Activated T-helper 2 cell treated with anti-CD3 and anti-CD28 coated beads, Interferon-gamma antibody, Interleukin-2, Interleukin-4, amounts not matched to agents 10 μg/mL and 5 μg/mL and 100 μg/mL, durations not matched to agents 14 hours and 24 hours and 36 hours (primary cell): ENCODE results near the gene SNX3. TPM values are rescaled to one million over a fixed set of nuclear protein-coding genes. Genes with fewer than 3 reads are reported as not detected.

ENCODE experiments used
- DNase-seq: peaks from one replicate; pipeline ENCODE4 v3.0.0; 2021; ENCODE audit warnings: low spot score
- H3K27ac Mint-ChIP-seq: one replicate; pipeline ENCODE4 v1.8.0; 2021; ENCODE audit warnings: mixed read lengths
- H3K27me3 Mint-ChIP-seq: one replicate; pipeline ENCODE4 v1.8.0; 2021; ENCODE audit warnings: low read depth, mixed read lengths
- H3K36me3 Mint-ChIP-seq: one replicate; pipeline ENCODE4 v1.8.0; 2021; ENCODE audit warnings: low read depth, mixed read lengths
- H3K4me1 Mint-ChIP-seq: one replicate; pipeline ENCODE4 v1.8.0; 2021; ENCODE audit warnings: low read depth, mixed read lengths
- H3K4me3 Mint-ChIP-seq: one replicate; pipeline ENCODE4 v1.8.0; 2021; ENCODE audit warnings: low read depth, mild to moderate bottlenecking, moderate library complexity, mixed read lengths
- H3K9me3 Mint-ChIP-seq: one replicate; pipeline ENCODE4 v1.8.0; 2021; ENCODE audit warnings: mixed read lengths
- intact Hi-C: fragments of 100-400 bp; cut with micrococcal nuclease; formaldehyde crosslinking; loops from one replicate; pipeline ENCODE4 v1.15.1; 2023
- total RNA-seq: library from RNA; stranded (reverse); gene quantifications from 2 replicates; pipeline ENCODE4 v1.2.3, GENCODE V29; 2022

SNX3 gene
- total RNA-seq, 1 donor from 2014 or later: 73.9 TPM

DNA sequence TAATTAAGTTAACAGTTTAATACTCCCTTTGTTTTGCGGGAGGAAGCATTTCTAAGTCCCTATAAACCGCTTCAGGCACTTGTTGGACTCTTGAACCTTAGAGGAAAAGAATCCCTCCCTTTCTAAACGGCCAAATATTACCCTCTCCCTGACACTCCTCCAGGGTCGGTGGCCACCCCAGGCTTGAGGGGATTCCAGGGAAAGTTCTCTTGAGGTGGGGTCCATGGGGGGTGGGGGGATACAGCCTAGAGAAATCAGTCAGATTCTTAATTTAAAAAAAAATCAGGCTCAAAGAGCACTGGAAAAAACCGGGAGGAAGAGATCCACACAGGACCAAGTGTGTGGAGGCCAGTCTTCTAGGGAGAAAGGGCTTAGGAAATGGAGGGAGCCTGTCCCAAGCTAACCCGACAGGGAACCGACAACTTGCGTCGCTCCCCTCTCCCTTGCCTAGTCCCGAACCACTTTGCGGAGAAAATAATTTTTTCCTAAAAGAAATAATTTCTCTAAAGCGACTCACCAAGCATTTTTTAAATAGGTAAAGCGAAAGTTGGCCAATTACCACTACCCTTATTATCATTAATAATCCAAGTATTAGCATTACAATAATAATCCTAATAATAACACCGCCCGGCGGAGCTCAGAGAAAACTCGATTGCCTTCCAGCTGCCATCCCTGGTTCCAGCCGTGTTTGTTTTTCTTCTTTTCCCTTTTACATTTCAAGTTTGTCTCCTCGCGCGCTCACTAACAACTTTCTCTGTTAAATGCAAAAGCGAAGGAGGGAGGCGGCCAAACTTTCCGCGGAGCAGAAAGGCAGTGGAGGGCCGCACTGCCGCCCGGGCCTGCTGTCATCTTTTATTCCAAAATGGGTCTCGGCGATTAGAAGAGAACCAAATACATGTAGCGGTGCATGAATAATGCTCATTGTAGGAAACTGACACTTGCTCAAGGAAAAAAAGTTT lies 90.2 kb downstream of the SNX3 start:
- Mint-ChIP-seq H3K9me3 (no peaks in the 10 kb centered on the region), H3K36me3 (no peaks in the 10 kb centered on the region), H3K4me1 (peaks cover 5% of the 10 kb centered on the region), H3K4me3 (no peak overlapping the region), H3K27me3 (peaks cover 83% of the 10 kb centered on the region), H3K27ac (no peak overlapping the region)
- intact Hi-C loops: no loop called here
- DNase-seq: no peak

DNA sequence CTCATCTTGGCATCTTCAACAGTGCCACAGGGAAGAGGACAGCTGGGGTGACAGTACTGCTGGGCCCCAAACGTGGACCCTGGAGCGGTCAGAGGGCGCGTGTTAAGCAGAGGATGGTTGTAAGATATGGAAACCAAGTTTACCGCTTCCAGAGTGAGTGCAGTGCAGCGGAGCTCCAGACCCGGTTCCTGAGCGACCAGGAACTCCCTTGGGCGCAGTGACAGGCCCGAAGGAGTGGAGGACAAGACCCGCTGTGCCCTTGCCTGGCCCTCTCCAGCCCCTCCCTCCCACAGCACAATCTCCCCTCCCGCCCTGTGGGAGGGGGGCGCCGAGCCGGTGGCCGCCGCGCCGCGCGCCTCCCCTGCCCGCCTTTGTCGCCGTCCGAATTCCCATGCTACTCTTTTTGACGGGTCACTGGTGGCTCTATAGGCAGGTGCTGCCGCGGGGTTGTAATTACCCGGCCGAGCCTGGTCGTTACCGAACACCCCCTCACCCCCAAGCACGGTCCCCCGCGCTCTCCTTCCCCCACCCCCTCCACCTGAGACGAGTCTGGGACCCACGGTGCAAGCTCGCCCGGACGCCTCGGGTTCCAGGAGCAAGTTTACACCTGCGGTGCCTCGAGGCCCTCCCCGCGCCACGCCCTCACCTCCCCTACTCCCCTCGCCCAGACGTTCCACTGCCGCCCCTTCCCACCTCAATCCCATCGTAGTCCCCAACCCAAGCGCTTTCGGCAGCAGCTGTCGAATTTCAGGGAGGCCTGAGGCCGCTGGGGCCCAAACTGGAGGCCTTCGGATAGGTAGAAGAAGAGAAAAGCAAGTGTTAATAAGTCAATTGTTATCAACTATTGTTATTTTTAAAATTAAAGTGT lies 91.1 kb downstream of the SNX3 start:
- Mint-ChIP-seq H3K9me3 (no peaks in the 10 kb centered on the region), H3K36me3 (no peaks in the 10 kb centered on the region), H3K27me3 (peaks cover 82% of the 10 kb centered on the region), H3K4me1 (peaks cover 5% of the 10 kb centered on the region), H3K27ac (no peak overlapping the region), H3K4me3 (no peak overlapping the region)
- no peak for DNase-seq
- intact Hi-C loops: loop anchor here (2.0 kb wide), 1 partner anchor 53 kb away; no protein-coding TSS in a partner anchor

DNA sequence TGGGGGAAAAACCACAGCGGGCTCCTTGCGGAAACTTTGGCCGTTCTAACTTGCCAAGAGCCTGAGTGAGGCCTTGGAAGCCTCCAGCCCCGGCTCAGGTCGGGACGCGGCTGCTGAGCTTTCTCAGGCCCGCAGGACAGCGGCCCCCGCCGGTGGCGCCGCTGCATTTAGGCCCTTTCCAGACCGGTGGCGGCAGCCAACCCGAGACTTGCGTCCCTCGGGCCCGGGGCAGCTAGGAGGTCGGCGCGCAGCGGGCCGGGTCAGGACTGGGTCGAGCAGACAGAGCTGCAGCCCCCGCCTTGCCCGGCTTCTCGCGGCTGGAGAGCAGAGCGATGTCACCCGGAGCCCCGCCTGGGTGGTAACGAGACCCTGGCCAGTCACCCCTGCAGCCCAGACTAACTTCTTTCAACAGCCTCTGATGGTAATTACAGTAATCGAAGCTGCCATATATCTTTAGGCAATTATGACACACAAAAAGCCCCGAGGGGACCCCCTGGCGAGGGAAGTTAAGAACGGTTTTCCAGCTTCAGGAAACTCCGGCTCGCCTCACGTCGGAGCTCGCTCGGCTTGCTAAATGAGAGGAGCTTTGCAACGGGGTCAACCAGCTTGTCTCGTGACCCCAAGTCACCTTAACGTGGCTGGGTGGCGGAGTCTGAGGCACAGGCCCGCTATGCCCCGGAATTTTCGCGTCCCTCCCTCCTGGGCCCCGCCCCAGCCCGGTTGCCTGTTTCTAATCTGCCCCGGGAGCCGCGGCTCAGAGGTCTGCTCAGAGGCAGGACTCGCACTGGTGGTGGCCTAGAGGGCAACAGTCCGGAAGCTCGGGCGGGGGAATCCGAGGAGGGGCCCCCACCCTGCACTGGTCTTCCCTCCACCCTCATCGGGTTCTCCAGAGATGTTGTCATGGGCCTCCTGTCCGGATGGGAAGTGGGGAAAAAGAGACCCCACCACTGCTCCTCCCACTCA lies 92.1 kb downstream of the SNX3 start:
- peaks cover 5% of the 10 kb centered on the region for H3K4me1 Mint-ChIP-seq
- H3K27ac Mint-ChIP-seq: no peak overlapping the region
- no peaks in the 10 kb centered on the region for H3K36me3 Mint-ChIP-seq
- DNase-seq: no peak
- intact Hi-C loops: loop anchor here (2.0 kb wide), 1 partner anchor 52 kb away; no protein-coding TSS in a partner anchor
- H3K9me3 Mint-ChIP-seq: no peaks in the 10 kb centered on the region
- no peak overlapping the region for H3K4me3 Mint-ChIP-seq
- peaks cover 84% of the 10 kb centered on the region for H3K27me3 Mint-ChIP-seq

DNA sequence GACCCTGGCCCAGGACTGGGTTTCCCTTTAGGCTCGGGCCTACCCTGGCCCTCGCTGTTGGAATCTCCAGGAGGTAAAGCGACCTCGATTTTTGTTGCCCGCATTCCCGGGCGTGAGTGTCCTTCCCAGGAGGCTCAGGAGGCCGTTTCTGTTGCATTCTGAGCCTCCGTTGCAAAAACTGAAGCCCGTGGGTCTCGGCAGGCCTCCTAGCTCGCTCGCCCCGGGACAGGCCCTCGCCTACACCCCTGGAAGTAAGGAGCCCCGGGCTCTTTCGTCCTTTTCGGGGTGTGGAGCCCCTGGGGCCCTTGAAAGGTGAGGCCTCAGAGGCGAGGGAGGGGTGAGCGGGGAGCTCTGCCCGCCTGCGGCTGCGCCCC lies 92.8 kb downstream of the SNX3 start:
- no peak for DNase-seq
- H3K36me3 Mint-ChIP-seq: no peaks in the 10 kb centered on the region
- H3K27ac Mint-ChIP-seq: no peak overlapping the region
- H3K9me3 Mint-ChIP-seq: no peaks in the 10 kb centered on the region
- H3K4me3 Mint-ChIP-seq: no peak overlapping the region
- intact Hi-C loops: loop anchor here (2.0 kb wide), 1 partner anchor 51 kb away; no protein-coding TSS in a partner anchor
- H3K4me1 Mint-ChIP-seq: peaks cover 5% of the 10 kb centered on the region
- peaks cover 88% of the 10 kb centered on the region for H3K27me3 Mint-ChIP-seq

DNA sequence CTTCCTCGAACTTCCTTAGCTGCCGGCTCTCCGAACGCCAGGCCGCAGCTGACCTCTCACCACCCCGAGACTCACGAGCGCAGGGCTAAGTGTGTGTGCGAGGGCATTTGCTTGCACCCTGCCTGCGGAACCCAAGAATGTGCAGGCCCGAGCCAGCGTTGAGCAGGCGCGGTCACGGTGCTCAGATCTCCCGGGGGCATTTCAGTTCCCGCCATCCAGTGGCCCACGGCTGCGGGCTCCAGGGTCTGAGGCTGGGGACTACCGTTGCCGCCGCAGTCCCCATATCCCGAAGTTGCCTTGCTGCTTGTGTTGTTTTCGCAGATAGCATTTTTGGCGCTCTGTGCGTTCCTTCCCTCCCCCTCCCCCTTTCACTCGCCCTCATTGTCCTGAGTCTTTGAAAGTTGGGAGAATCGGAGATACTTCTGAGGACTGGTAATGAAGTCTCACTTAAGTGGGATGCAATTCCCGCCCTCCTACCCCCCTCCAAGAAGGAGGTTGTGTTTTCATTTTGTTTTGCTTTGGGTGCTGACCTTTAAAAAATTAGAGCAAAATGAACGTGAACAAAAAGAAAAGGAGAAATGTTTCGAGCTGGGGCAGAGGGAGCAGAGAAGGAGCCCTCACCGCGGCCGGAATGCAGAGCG lies 93.3 kb downstream of the SNX3 start:
- H3K4me1 Mint-ChIP-seq: peaks cover 5% of the 10 kb centered on the region
- H3K4me3 Mint-ChIP-seq: no peak overlapping the region
- H3K9me3 Mint-ChIP-seq: no peaks in the 10 kb centered on the region
- no peak for DNase-seq
- peaks cover 88% of the 10 kb centered on the region for H3K27me3 Mint-ChIP-seq
- H3K27ac Mint-ChIP-seq: peak overlapping the region; percentile 28
- intact Hi-C loops: loop anchor here (2.0 kb wide), 1 partner anchor 51 kb away; no protein-coding TSS in a partner anchor
- H3K36me3 Mint-ChIP-seq: no peaks in the 10 kb centered on the region

DNA sequence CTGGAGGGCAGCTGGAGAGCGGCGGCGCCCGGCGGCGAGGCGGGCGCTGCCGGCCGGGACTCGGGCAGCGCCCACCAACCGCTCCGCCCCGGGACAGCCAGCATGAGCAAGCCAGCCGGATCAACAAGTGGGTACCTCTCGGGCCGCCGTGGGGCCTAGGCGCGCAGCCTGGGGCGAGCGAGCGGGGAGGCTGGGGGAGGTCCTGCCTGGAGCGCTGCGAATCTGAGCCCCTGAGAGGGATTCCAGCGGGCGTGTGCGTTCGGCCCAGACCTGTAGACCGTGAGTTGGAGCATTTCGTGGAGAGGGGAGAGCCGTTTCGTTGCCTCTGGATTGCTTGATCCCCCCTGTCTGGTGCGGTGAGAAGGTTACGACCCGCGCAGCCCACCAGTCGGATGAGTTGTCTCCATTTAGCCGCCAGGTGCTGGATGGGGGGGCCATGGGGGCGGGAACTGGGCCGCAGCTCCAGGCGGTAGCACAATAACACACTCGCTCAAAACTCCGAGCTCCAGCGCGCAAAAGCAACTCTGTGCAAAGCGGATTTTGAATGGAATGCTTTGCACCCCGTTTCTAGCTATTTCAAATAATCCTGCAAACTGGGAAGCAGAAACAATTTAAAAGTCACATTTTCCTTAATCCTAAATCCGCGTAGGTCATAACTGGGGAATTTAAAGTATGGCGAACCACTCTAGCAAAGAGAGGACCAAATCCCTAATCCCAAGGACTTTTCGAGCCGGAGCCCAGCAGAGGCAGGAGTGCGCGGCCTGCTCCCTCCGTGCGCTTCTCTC lies 94.0 kb downstream of the SNX3 start:
- Mint-ChIP-seq H3K4me1 (peaks cover 5% of the 10 kb centered on the region), H3K4me3 (no peak overlapping the region), H3K27me3 (peaks cover 86% of the 10 kb centered on the region), H3K27ac (peak overlapping the region; percentile 26), H3K36me3 (no peaks in the 10 kb centered on the region), H3K9me3 (no peaks in the 10 kb centered on the region)
- no peak for DNase-seq
- intact Hi-C loops: no loop called here

DNA sequence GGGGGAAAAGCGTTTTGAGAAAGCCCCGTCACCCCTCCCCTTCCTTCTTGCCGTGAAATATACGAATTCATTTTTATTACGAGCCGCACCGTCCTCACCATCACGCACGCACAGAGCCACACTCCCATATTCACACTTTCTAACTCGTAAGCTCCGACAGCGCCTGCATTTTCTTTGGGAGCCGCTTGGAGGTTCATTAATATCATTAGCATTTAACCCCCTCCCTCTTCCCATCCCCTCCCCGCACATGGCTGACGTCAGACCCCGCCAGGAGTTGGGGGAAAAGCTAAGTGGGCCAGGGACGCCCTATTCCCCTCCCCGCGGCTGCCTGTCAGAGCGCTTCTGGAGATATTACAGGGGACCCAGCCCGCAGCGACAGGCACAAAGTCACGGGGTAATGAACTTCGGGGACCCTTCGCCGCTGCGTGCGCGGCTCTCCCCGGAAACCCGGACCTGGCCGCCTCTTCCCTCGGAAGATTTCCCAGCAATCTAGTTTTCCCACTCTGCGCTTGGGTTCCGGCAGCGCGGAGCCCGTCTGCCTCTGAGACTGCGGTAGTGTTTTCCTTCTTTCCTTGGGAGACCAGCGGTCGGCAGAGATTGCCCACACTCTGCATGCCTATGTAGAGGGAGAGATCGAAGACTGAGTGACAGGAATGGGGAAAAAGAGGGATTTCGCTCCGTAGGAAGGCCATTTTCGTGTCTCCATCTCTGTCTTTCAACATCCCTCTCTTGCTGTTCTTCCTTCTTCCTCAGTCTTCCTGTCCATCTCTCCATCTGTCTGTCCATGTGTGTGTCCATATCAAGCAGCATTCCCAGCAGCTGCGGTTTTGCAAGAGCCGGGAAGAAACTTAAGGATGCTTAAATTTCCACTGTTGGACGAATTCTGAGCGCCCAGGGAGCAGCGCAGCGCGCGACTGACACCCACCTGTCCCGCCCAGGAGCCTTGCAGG lies 94.9 kb downstream of the SNX3 start, which contains the start of gene NR2E1:
TSS of gene NR2E1 (plus strand) at position 309 of the 950 bp plus-strand sequence. CDS start 744 bp downstream, outside the sequence.
- H3K9me3 Mint-ChIP-seq: no peaks in the 10 kb centered on the region
- DNase-seq: no peak
- peaks cover 5% of the 10 kb centered on the region for H3K4me1 Mint-ChIP-seq
- H3K27me3 Mint-ChIP-seq: peaks cover 87% of the 10 kb centered on the region
- intact Hi-C loops: no loop called here
- H3K36me3 Mint-ChIP-seq: no peaks in the 10 kb centered on the region
- H3K4me3 Mint-ChIP-seq: no peak within 1 kb of the TSS
- H3K27ac Mint-ChIP-seq: peak within 1 kb of the TSS; percentile 8

DNA sequence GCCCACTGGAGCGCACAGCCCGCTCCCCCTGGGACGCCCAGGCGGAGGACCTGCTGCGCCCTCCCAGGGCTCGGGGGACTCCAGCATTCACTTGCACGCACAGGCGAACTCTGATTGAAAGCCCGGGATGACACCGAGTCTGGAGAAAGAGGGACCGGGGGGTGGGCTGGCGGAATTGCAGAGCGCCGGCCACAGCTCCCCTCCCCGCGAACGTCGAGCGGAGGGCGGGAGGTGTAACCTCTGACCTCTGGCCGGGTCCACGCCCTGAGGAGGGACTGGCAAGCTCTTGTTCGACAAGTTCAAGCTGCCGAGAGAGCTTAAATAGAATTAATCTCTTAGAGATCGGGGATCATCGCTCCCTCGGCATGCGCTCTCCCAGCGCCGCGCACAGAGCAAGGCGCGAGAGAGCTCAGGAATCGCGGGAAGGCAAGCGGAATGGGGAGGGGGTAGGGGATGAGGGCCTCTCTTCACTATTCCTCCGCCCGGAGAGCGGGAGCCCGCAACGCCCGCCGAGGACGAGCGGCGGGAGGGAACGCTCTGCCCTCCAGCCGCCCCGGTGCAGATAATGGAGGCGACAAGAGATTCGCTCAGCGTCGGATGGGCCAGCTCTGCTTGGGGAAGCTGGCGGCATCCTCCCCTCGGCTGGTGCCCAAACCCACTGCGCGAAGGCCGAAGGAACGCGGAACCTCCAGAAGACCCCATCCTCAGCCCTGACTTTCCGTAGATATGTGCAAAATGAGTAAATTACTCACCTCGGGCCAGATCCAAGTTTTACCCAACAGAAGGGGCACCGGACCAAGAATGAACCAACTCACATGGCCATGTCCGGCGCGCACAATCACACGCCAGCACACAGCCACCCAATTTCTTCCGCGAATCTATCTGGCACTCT lies 95.8 kb downstream of the SNX3 start:
- Mint-ChIP-seq H3K27ac (no peak overlapping the region), H3K27me3 (peaks cover 87% of the 10 kb centered on the region), H3K4me3 (no peak overlapping the region), H3K36me3 (no peaks in the 10 kb centered on the region), H3K9me3 (no peaks in the 10 kb centered on the region), H3K4me1 (peaks cover 3% of the 10 kb centered on the region)
- intact Hi-C loops: loop anchor here (5.0 kb wide), 1 partner anchor 673 kb away; the partner anchor contains the start of gene SOBP
- no peak for DNase-seq

DNA sequence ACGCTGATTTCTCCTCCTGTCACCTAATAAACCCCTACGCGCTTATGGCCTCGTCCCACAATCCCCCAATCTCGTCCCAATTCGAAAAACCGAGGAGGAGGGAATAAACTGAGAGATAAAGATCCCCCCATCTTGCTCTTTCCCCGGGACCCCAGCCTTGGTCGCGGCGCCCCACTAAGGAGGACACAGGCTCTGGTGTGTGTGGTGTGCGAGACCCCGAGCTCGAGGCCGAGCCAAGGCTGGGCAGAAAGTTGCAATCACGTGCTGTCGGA lies 96.4 kb downstream of the SNX3 start:
- peaks cover 3% of the 10 kb centered on the region for H3K4me1 Mint-ChIP-seq
- peaks cover 88% of the 10 kb centered on the region for H3K27me3 Mint-ChIP-seq
- DNase-seq: no peak
- intact Hi-C loops: loop anchor here (5.0 kb wide), 1 partner anchor 672 kb away; the partner anchor contains the start of gene SOBP
- no peak overlapping the region for H3K27ac Mint-ChIP-seq
- no peaks in the 10 kb centered on the region for H3K9me3 Mint-ChIP-seq
- no peaks in the 10 kb centered on the region for H3K36me3 Mint-ChIP-seq
- no peak overlapping the region for H3K4me3 Mint-ChIP-seq
